DMS53 treated with DMSO at 0.1 percent for 48 hours (cell line): ENCODE results near the gene CHD3.
"Not testable (repeated sequence)": the region's sequence is repeated elsewhere in the genome, so short reads cannot be mapped to it uniquely, and the experiment has no call there.

Experiments
- DNase-seq: peaks from one replicate; lab custom pipeline; 2025; ENCODE audit not compliant: unreplicated experiment; lab: John Stamatoyannopoulos, UW

The CHD3 gene

GRCh38 chr17:7930841-7931631, 42.4 kb downstream of the CHD3 start:
- DNase-seq: no peak

- peak; percentile 98 for DNase-seq
Measured at GRCh38 chr17:7931709-7932482, 43.3 kb downstream of the CHD3 start, which contains the start of the genes CNTROB and TRAPPC1. Gene CNTROB, plus strand, starts transcription at chr17:7932206. Its CDS starts 874 bp downstream, at chr17:7933080. Gene TRAPPC1, minus strand, starts transcription at chr17:7931946. Its CDS starts 117 bp downstream, at chr17:7931829.

GRCh38 chr17:7932483-7932891, 43.9 kb downstream of the CHD3 start:
- DNase-seq: no peak

- DNase-seq: no peak
Measured at GRCh38 chr17:7932949-7933348, 44.4 kb downstream of the CHD3 start.

GRCh38 chr17:7935859-7936258, 47.3 kb downstream of the CHD3 start:
- DNase-seq: no peak

GRCh38 chr17:7940034-7940433, 51.4 kb downstream of the CHD3 start:
- DNase-seq: no peak

GRCh38 chr17:7940743-7941142, 52.2 kb downstream of the CHD3 start:
- DNase-seq: no peak

GRCh38 chr17:7943291-7943690, 54.7 kb downstream of the CHD3 start:
- DNase-seq: no peak

- DNase-seq: no peak
Measured at GRCh38 chr17:7944326-7944725, 55.7 kb downstream of the CHD3 start.

- DNase-seq: no peak
Measured at GRCh38 chr17:7945651-7946050, 57.1 kb downstream of the CHD3 start.

- no peak for DNase-seq
Measured at GRCh38 chr17:7946441-7946840, 57.9 kb downstream of the CHD3 start.

GRCh38 chr17:7947651-7948050, 59.1 kb downstream of the CHD3 start:
- no peak for DNase-seq

GRCh38 chr17:7950578-7950977, 62.0 kb downstream of the CHD3 start:
- DNase-seq: no peak

GRCh38 chr17:7951143-7951792, 62.7 kb downstream of the CHD3 start:
- DNase-seq: no peak

- DNase-seq: not testable (repeated sequence)
Measured at GRCh38 chr17:7953266-7953665, 64.7 kb downstream of the CHD3 start.

GRCh38 chr17:7955414-7956227, 67.0 kb downstream of the CHD3 start:
- DNase-seq: no peak

- DNase-seq: no peak
Measured at GRCh38 chr17:7956228-7956965, 67.8 kb downstream of the CHD3 start.

GRCh38 chr17:7959503-7960253, 71.1 kb downstream of the CHD3 start:
- DNase-seq: no peak

- DNase-seq: no peak
Measured at GRCh38 chr17:7961421-7961820, 72.8 kb downstream of the CHD3 start.
